HepG2 (cell line): Measurements from ENCODE around the gene F2RL3.

ENCODE experiments used
- CREM ChIP-seq, 2 experiments: sonication (generic) in 1 of 2; formaldehyde crosslinking in 1 of 2; IDR thresholded peaks; 2 replicates each; pipeline versions ENCODE4 v1.4.0 to v1.6.1; 2016 to 2020; ENCODE audit warnings: antibody characterized with exemption in 1 of 2, mild to moderate bottlenecking in 1 of 2, missing genetic modification reagents in 1 of 2
- GPN1 ChIP-seq: sonication (generic); formaldehyde crosslinking; IDR thresholded peaks from 2 replicates; pipeline ENCODE4 v1.5.1; 2020; ENCODE audit warnings: missing genetic modification reagents, borderline replicate concordance
- HMG20A ChIP-seq: IDR thresholded peaks from 2 replicates; pipeline ENCODE4 v1.6.1; 2016; ENCODE audit warnings: borderline replicate concordance
- HNRNPH1 ChIP-seq: fragments of 200-400 bp; formaldehyde crosslinking; optimal IDR thresholded peaks from 2 replicates; pipeline ENCODE3; 2017; ENCODE audit warnings: mild to moderate bottlenecking, low read depth, low read length
- JUND ChIP-seq: sonication (generic); formaldehyde crosslinking; IDR thresholded peaks from 2 replicates; pipeline ENCODE4 v1.8.0; 2022; ENCODE audit warnings: mild to moderate bottlenecking, missing genetic modification reagents
- KMT2A ChIP-seq: sonication (generic); formaldehyde crosslinking; IDR thresholded peaks from 2 replicates; pipeline ENCODE4 v1.4.0; 2020; ENCODE audit warnings: missing genetic modification reagents
- LCORL ChIP-seq, 2 experiments: fragments of 450-650 bp in 1 of 2; sonication (generic) in 1 of 2; formaldehyde crosslinking in 1 of 2; IDR thresholded peaks; 2 replicates each; pipeline versions ENCODE4 v1.5.0 to v1.6.1; 2017 to 2020; ENCODE audit warnings: antibody characterized with exemption in 1 of 2, missing genetic modification reagents in 1 of 2
- POLR2AphosphoS5 ChIP-seq: IDR thresholded peaks from 2 replicates; pipeline ENCODE4 v1.6.1; 2012; ENCODE audit warnings: low read depth, low read length
- ZNF562 ChIP-seq: sonication (generic); formaldehyde crosslinking; IDR thresholded peaks from 2 replicates; pipeline ENCODE4 v1.8.0; 2022; ENCODE audit warnings: missing genetic modification reagents, borderline replicate concordance

DNA sequence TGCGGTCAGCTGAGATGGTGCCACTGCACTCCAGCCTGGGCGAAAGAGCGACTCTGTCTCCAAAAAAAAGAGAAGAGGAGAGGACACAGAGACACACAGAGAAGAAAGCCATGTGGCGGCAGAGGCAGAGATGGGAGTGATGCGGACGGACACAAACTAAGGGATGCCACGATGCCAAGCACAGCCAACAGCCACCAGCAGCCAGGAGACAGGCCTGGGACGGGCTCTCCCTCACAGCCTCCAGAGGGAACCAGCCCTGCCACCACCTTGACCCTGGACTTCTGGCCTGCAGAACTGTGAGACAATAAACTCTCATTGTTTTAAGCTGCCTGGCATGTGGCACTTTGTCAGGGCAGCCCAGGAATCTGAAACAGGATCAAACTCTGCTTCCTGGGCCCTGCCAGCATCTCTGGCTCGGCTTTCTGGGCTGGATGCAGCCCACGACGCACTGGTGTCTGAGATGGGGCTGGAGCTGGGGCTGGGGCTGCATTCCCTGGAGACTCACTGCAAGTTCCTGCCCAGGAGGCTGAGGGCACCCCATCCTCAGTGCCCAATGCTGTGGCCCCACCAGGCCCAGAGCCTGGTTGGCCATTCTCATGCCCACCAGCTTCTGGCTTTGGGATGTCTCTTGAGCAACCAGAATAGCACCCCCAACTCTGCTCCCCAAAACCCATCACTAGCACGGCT, 3.0 kb downstream of the F2RL3 start:
- TF ChIP-seq HNRNPH1: no peak
- no peak for TF ChIP-seq LCORL (IDR thresholded peaks at IDR 0.05)
- no peak for TF ChIP-seq LCORL (CRISPR knock-in tag; IDR thresholded peaks at IDR 0.05)
- no peak for TF ChIP-seq HMG20A (CRISPR knock-in tag)
- no peak for TF ChIP-seq ZNF562 (CRISPR knock-in tag)
- no peak for TF ChIP-seq CREM (IDR thresholded peaks at IDR 0.05)
- TF ChIP-seq CREM (CRISPR knock-in tag; IDR thresholded peaks at IDR 0.05): no peak
- TF ChIP-seq POLR2AphosphoS5: no peak
- TF ChIP-seq KMT2A: no peak
- TF ChIP-seq GPN1: no peak
- no peak for TF ChIP-seq JUND (CRISPR knock-in tag)
